ENCODE results near the gene SSBP3. TPM values are rescaled to one million over a fixed set of nuclear protein-coding genes. Genes with fewer than 3 reads are reported as not detected.

Gene SSBP3
- polyA plus RNA-seq, 1 of the 3 experiments (the other 2 are of a cell fraction), result 26.2 TPM

DNA sequence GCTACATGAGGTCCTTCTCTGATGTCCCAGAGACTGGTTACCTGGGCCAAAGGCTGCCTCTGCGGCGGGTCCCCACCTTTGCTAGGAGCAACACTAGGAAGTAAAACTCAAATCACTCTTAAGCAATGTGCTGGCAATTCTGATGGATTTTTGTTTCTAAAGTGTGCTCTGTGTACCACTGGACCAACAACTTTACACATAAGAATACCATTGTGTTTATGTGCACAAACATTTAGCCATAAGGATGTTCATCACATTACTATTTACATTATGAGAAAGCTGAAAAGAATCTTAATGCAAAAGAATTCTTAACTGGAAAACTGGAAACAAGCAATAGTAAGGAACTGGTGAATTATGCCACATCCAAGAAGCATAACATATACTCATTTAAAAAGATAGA is 38.6 kb downstream of the SSBP3 start:
- DNase-seq, result no peak
- Histone ChIP-seq H3K9ac (no peak overlapping the region), H3K4me1 (ENCODE audit: control insufficient read depth in 1 of 2, insufficient read depth in 2 of 2, low read depth in 1 of 2, low read length in 1 of 2) (peaks cover 0 to 43% of the 10 kb centered on the region in 2 experiments; a peak in 2 of 4 replicates), H3K9me3 (no peaks in the 10 kb centered on the region), H3K4me2 (no peak overlapping the region), H3K27ac (ENCODE audit: low read depth in 2 of 2, low read length in 1 of 2) (no peak overlapping the region), H3K36me3 (replicated peaks in 1 of 2; ENCODE audit: control insufficient read depth in 1 of 2, insufficient read depth in 2 of 2, low read length in 1 of 2) (peaks cover 0 to 10% of the 10 kb centered on the region in 2 experiments), H3K9me2 (no peaks in the 10 kb centered on the region), H4K20me1 (ENCODE audit: insufficient read depth) (peaks cover 5% of the 10 kb centered on the region; the same call in 1 of the 2 replicates), H3K79me2 (ENCODE audit: insufficient read depth) (peaks cover 4% of the 10 kb centered on the region; the same call in 1 of the 2 replicates), H3K27me3 (ENCODE audit: insufficient read depth) (no peaks in the 10 kb centered on the region), H2AFZ (ENCODE audit: low read depth) (no peak overlapping the region), H3K4me3 (ENCODE audit: low read depth in 2 of 2, low read length in 1 of 2) (no peak overlapping the region), H3F3A (replicated peaks; ENCODE audit: insufficient read depth) (no peaks in the 10 kb centered on the region)
- POLR2A ChIA-PET, result no interaction called here
- TF ChIP-seq NFIC (IDR thresholded peaks at IDR 0.05; ENCODE audit: borderline replicate concordance) (no peak), EZH2phosphoT487 (IDR thresholded peaks at IDR 0.05; ENCODE audit: borderline replicate concordance, low read depth) (no peak), FOXJ3 (CRISPR knock-in tag; IDR thresholded peaks at IDR 0.05) (no peak), CHD2 (IDR thresholded peaks at IDR 0.05; ENCODE audit: low read length, partially characterized antibody) (no peak), ELF1 (IDR thresholded peaks at IDR 0.05) (no peak), RAD21 (IDR thresholded peaks at IDR 0.05; ENCODE audit: low read length) (no peak), POLR2AphosphoS5 (IDR thresholded peaks at IDR 0.05; ENCODE audit: low read depth, low read length) (no peak), GABPA (IDR thresholded peaks at IDR 0.05; ENCODE audit: low read depth) (no peak), RXRA (IDR thresholded peaks at IDR 0.05; ENCODE audit: borderline replicate concordance, low read depth) (no peak)
- TF ChIP-seq, protein P1, sequence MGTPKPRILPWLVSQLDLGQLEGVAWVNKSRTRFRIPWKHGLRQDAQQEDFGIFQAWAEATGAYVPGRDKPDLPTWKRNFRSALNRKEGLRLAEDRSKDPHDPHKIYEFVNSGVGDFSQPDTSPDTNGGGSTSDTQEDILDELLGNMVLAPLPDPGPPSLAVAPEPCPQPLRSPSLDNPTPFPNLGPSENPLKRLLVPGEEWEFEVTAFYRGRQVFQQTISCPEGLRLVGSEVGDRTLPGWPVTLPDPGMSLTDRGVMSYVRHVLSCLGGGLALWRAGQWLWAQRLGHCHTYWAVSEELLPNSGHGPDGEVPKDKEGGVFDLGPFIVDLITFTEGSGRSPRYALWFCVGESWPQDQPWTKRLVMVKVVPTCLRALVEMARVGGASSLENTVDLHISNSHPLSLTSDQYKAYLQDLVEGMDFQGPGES (IDR thresholded peaks at IDR 0.05; ENCODE audit: low read depth, low read length), result no peak
- TF ChIP-seq, protein P2, sequence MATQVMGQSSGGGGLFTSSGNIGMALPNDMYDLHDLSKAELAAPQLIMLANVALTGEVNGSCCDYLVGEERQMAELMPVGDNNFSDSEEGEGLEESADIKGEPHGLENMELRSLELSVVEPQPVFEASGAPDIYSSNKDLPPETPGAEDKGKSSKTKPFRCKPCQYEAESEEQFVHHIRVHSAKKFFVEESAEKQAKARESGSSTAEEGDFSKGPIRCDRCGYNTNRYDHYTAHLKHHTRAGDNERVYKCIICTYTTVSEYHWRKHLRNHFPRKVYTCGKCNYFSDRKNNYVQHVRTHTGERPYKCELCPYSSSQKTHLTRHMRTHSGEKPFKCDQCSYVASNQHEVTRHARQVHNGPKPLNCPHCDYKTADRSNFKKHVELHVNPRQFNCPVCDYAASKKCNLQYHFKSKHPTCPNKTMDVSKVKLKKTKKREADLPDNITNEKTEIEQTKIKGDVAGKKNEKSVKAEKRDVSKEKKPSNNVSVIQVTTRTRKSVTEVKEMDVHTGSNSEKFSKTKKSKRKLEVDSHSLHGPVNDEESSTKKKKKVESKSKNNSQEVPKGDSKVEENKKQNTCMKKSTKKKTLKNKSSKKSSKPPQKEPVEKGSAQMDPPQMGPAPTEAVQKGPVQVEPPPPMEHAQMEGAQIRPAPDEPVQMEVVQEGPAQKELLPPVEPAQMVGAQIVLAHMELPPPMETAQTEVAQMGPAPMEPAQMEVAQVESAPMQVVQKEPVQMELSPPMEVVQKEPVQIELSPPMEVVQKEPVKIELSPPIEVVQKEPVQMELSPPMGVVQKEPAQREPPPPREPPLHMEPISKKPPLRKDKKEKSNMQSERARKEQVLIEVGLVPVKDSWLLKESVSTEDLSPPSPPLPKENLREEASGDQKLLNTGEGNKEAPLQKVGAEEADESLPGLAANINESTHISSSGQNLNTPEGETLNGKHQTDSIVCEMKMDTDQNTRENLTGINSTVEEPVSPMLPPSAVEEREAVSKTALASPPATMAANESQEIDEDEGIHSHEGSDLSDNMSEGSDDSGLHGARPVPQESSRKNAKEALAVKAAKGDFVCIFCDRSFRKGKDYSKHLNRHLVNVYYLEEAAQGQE (IDR thresholded peaks at IDR 0.05; ENCODE audit: low read depth, low read length), result no peak
- TF ChIP-seq, protein P3, sequence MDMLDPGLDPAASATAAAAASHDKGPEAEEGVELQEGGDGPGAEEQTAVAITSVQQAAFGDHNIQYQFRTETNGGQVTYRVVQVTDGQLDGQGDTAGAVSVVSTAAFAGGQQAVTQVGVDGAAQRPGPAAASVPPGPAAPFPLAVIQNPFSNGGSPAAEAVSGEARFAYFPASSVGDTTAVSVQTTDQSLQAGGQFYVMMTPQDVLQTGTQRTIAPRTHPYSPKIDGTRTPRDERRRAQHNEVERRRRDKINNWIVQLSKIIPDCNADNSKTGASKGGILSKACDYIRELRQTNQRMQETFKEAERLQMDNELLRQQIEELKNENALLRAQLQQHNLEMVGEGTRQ (IDR thresholded peaks at IDR 0.05; ENCODE audit: borderline replicate concordance, low read depth, low read length), result no peak
- TF ChIP-seq, protein P4, sequence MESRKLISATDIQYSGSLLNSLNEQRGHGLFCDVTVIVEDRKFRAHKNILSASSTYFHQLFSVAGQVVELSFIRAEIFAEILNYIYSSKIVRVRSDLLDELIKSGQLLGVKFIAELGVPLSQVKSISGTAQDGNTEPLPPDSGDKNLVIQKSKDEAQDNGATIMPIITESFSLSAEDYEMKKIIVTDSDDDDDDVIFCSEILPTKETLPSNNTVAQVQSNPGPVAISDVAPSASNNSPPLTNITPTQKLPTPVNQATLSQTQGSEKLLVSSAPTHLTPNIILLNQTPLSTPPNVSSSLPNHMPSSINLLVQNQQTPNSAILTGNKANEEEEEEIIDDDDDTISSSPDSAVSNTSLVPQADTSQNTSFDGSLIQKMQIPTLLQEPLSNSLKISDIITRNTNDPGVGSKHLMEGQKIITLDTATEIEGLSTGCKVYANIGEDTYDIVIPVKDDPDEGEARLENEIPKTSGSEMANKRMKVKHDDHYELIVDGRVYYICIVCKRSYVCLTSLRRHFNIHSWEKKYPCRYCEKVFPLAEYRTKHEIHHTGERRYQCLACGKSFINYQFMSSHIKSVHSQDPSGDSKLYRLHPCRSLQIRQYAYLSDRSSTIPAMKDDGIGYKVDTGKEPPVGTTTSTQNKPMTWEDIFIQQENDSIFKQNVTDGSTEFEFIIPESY (IDR thresholded peaks at IDR 0.05; ENCODE audit: borderline replicate concordance, low read depth), result no peak
- WGBS (ENCODE audit: low lambda C conversion rate), result 100% methylated on average over 2 of the region's 2 CpGs
- CTCF ChIA-PET, result interaction anchor here (0.8 to 2.3 kb wide), 2 partner anchors 8 to 12 kb away, joined by 3 to 5 read pairs; no protein-coding TSS in a partner anchor
